A549 (cell line): ENCODE data around the gene KIZ.

Experiments used
- CTCF ChIP-seq: fragments of >200 bp; sonication (Bioruptor Twin); formaldehyde crosslinking; IDR thresholded peaks from 3 replicates; pipeline ENCODE4 v1.5.1; 2016
- POLR2A ChIP-seq: IDR thresholded peaks from 2 replicates; pipeline ENCODE4 v1.6.1; 2012; ENCODE audit warnings: mild to moderate bottlenecking, low read length

GRCh38 chr20:21087862-21088540 is 37.9 kb upstream of the KIZ start:
- TF ChIP-seq CTCF: no peak
- no peak for TF ChIP-seq POLR2A
